ENCODE measurements around the gene NAALADL2. TPM values are rescaled to one million over a fixed set of nuclear protein-coding genes. Genes with fewer than 3 reads are reported as not detected.
A peak's percentile ranks its signal among the peaks of the same experiment; 100 is the strongest.

NAALADL2 gene
- total and polyA plus RNA-seq, 2 donors (not counting 1 experiment from before 2014, with no cell fraction given), result 8.8 to 11.6 TPM

GRCh38 chr3:175279911-175280310 is 420.8 kb downstream of the NAALADL2 start:
- TF ChIP-seq CTCF (conservative IDR thresholded peaks at IDR 0.05 in 1 of 2, IDR thresholded peaks at IDR 0.05 in 1 of 2; ENCODE audit: low read depth in 1 of 2, low read length in 2 of 2) (no peak), EZH2 (IDR thresholded peaks at IDR 0.05; ENCODE audit: low read length, missing control alignments) (no peak)
- DNase-seq (ENCODE audit: low read depth in 2 of 2), result no peak

DNA sequence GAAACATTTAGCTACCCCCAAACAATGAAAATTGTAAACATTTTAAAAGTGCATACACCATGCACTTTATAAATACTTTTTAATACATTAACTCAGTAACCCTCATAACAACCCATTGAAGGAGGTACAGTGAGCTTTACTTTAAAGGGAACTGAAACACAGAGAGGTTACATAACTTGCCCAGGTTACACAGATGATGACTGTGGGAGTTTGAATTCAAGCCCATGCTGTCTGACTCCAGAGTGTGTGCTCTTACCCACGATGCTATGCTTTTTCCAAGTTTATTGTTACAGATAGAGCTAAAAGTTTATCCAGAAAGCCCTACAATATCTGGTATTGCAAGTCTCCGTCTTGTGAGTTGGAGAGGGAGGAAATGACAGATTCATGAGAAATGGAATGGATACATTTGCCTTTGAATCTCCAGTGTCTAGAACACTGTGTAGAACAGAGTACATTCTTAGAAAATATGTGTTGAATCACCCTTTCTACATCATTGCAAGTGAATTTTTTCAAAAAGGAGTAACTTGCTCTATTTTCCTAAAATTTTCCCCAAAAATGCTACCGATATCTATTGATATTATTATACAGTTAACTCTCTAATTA is 428.3 kb downstream of the NAALADL2 start:
- Histone ChIP-seq H4K20me1 (ENCODE audit: control insufficient read depth, extremely low read depth, insufficient read depth, low read length) (no peaks in the 10 kb centered on the region), H3K4me1 (ENCODE audit: control insufficient read depth, extremely low read depth, insufficient read depth, low read length) (no peaks in the 10 kb centered on the region), H3K4me2 (ENCODE audit: extremely low read depth, insufficient read depth, low read length) (no peak overlapping the region), H2AFZ (ENCODE audit: low read length) (no peak overlapping the region), H3K9me3 (ENCODE audit: control insufficient read depth, insufficient read depth, low read depth, low read length) (no peaks in the 10 kb centered on the region), H3K27ac (ENCODE audit: insufficient read depth, low read length) (no peak overlapping the region), H3K27me3 (ENCODE audit: control insufficient read depth, insufficient read depth, low read length) (no peaks in the 10 kb centered on the region), H3K4me3 (replicated peaks in 1 of 4; ENCODE audit: control extremely low read depth in 1 of 4, insufficient read depth in 1 of 4, low read depth in 3 of 4, low read length in 4 of 4) (no peak overlapping the region), H3K9ac (ENCODE audit: insufficient read depth, low read length) (no peak overlapping the region), H3K79me2 (ENCODE audit: control insufficient read depth, insufficient read depth, low read length) (no peaks in the 10 kb centered on the region), H3K36me3 (ENCODE audit: control insufficient read depth, insufficient read depth, low read length) (no peaks in the 10 kb centered on the region)
- peak in 1 of 2 donors; percentile 17 for DNase-seq (ENCODE audit: low read depth in 2 of 2)
- TF ChIP-seq EZH2 (IDR thresholded peaks at IDR 0.05; ENCODE audit: low read length, missing control alignments) (no peak), CTCF (conservative IDR thresholded peaks at IDR 0.05 in 1 of 2, IDR thresholded peaks at IDR 0.05 in 1 of 2; ENCODE audit: low read depth in 1 of 2, low read length in 2 of 2) (no peak)

More at GRCh38 chr3:175279911-175280310, 420.8 kb downstream of the NAALADL2 start:
- Histone ChIP-seq H3K4me3 (replicated peaks in 1 of 4; ENCODE audit: control extremely low read depth in 1 of 4, insufficient read depth in 1 of 4, low read depth in 3 of 4, low read length in 4 of 4) (no peak overlapping the region), H3K36me3 (ENCODE audit: control insufficient read depth, insufficient read depth, low read length) (no peaks in the 10 kb centered on the region), H3K27ac (ENCODE audit: insufficient read depth, low read length) (no peak overlapping the region), H3K27me3 (ENCODE audit: control insufficient read depth, insufficient read depth, low read length) (no peaks in the 10 kb centered on the region), H3K4me2 (ENCODE audit: extremely low read depth, insufficient read depth, low read length) (no peak overlapping the region), H3K9ac (ENCODE audit: insufficient read depth, low read length) (no peak overlapping the region), H3K79me2 (ENCODE audit: control insufficient read depth, insufficient read depth, low read length) (no peaks in the 10 kb centered on the region), H4K20me1 (ENCODE audit: control insufficient read depth, extremely low read depth, insufficient read depth, low read length) (no peaks in the 10 kb centered on the region), H3K4me1 (ENCODE audit: control insufficient read depth, extremely low read depth, insufficient read depth, low read length) (no peaks in the 10 kb centered on the region), H2AFZ (ENCODE audit: low read length) (no peak overlapping the region), H3K9me3 (ENCODE audit: control insufficient read depth, insufficient read depth, low read depth, low read length) (no peaks in the 10 kb centered on the region)

- Histone ChIP-seq H3K4me2 (ENCODE audit: extremely low read depth, insufficient read depth, low read length) (no peak overlapping the region), H3K9ac (ENCODE audit: insufficient read depth, low read length) (no peak overlapping the region), H3K79me2 (ENCODE audit: control insufficient read depth, insufficient read depth, low read length) (no peaks in the 10 kb centered on the region), H3K27ac (ENCODE audit: insufficient read depth, low read length) (no peak overlapping the region), H3K4me1 (ENCODE audit: control insufficient read depth, extremely low read depth, insufficient read depth, low read length) (no peaks in the 10 kb centered on the region), H3K4me3 (replicated peaks in 1 of 4; ENCODE audit: control extremely low read depth in 1 of 4, insufficient read depth in 1 of 4, low read depth in 3 of 4, low read length in 4 of 4) (no peak overlapping the region), H3K9me3 (ENCODE audit: control insufficient read depth, insufficient read depth, low read depth, low read length) (no peaks in the 10 kb centered on the region), H2AFZ (ENCODE audit: low read length) (no peak overlapping the region), H3K27me3 (ENCODE audit: control insufficient read depth, insufficient read depth, low read length) (no peaks in the 10 kb centered on the region), H4K20me1 (ENCODE audit: control insufficient read depth, extremely low read depth, insufficient read depth, low read length) (no peaks in the 10 kb centered on the region), H3K36me3 (ENCODE audit: control insufficient read depth, insufficient read depth, low read length) (no peaks in the 10 kb centered on the region)
- DNase-seq (ENCODE audit: low read depth in 2 of 2), result peak; percentile 42 to 76
- TF ChIP-seq CTCF (conservative IDR thresholded peaks at IDR 0.05 in 1 of 2, IDR thresholded peaks at IDR 0.05 in 1 of 2; ENCODE audit: low read depth in 1 of 2, low read length in 2 of 2), result no peak
- no peak for TF ChIP-seq EZH2 (IDR thresholded peaks at IDR 0.05; ENCODE audit: low read length, missing control alignments)
Observed at GRCh38 chr3:175288621-175289020, 429.5 kb downstream of the NAALADL2 start.
